Measurements from ENCODE around the gene DIS3L2.
"Not testable (repeated sequence)": the region's sequence is repeated elsewhere in the genome, so short reads cannot be mapped to it uniquely, and the experiment has no call there.

Gene DIS3L2

GRCh38 chr2:232374356-232374755 lies 412.8 kb downstream of the DIS3L2 start:
- DNase-seq (ENCODE audit: low read depth, low spot score) = no peak
- in situ Hi-C loops (cut with HindIII; ENCODE audit: low sequenced_read_pairs) = no loop called here
- H3K4me3 ChIP-seq (ENCODE audit: low read depth, low read length) = no peak overlapping the region
- TF ChIP-seq CTCF (IDR thresholded peaks at IDR 0.05; ENCODE audit: low read depth, low read length) = no peak

GRCh38 chr2:232375164-232375563 lies 413.7 kb downstream of the DIS3L2 start:
- no peak for TF ChIP-seq CTCF (IDR thresholded peaks at IDR 0.05; ENCODE audit: low read depth, low read length)
- in situ Hi-C loops (cut with HindIII; ENCODE audit: low sequenced_read_pairs) = no loop called here
- H3K4me3 ChIP-seq (ENCODE audit: low read depth, low read length) = no peak overlapping the region
- no peak for DNase-seq (ENCODE audit: low read depth, low spot score)

- in situ Hi-C loops (cut with HindIII; ENCODE audit: low sequenced_read_pairs) = no loop called here
- no peak for TF ChIP-seq CTCF (IDR thresholded peaks at IDR 0.05; ENCODE audit: low read depth, low read length)
- DNase-seq (ENCODE audit: low read depth, low spot score) = no peak
- H3K4me3 ChIP-seq (ENCODE audit: low read depth, low read length) = no peak overlapping the region
These were observed 414.7 kb downstream of the DIS3L2 start for GRCh38 chr2:232376260-232376659.

- H3K4me3 ChIP-seq (ENCODE audit: low read depth, low read length) = no peak overlapping the region
- no peak for TF ChIP-seq CTCF (IDR thresholded peaks at IDR 0.05; ENCODE audit: low read depth, low read length)
- in situ Hi-C loops (cut with HindIII; ENCODE audit: low sequenced_read_pairs) = no loop called here
- no peak for DNase-seq (ENCODE audit: low read depth, low spot score)
These were observed 415.2 kb downstream of the DIS3L2 start for GRCh38 chr2:232376713-232377112.

- no peak for DNase-seq (ENCODE audit: low read depth, low spot score)
- in situ Hi-C loops (cut with HindIII; ENCODE audit: low sequenced_read_pairs) = no loop called here
- TF ChIP-seq CTCF (IDR thresholded peaks at IDR 0.05; ENCODE audit: low read depth, low read length) = no peak
- H3K4me3 ChIP-seq (ENCODE audit: low read depth, low read length) = no peak overlapping the region
These were observed 415.8 kb downstream of the DIS3L2 start for GRCh38 chr2:232377319-232377718.

GRCh38 chr2:232377841-232378734 lies 416.6 kb downstream of the DIS3L2 start:
- no peak for TF ChIP-seq CTCF (IDR thresholded peaks at IDR 0.05; ENCODE audit: low read depth, low read length)
- no peak for DNase-seq (ENCODE audit: low read depth, low spot score)
- in situ Hi-C loops (cut with HindIII; ENCODE audit: low sequenced_read_pairs) = no loop called here
- no peak overlapping the region for H3K4me3 ChIP-seq (ENCODE audit: low read depth, low read length)

GRCh38 chr2:232378735-232379151 lies 417.2 kb downstream of the DIS3L2 start, which contains the start of gene ALPP:
Gene ALPP (plus strand): TSS chr2:232378751. CDS start chr2:232378803, 52 bp downstream.
- DNase-seq (ENCODE audit: low read depth, low spot score); H3K4me3 ChIP-seq (ENCODE audit: low read depth, low read length); in situ Hi-C loops (cut with HindIII; ENCODE audit: low sequenced_read_pairs): not testable (repeated sequence)

GRCh38 chr2:232379610-232380590 lies 418.4 kb downstream of the DIS3L2 start:
- in situ Hi-C loops (cut with HindIII; ENCODE audit: low sequenced_read_pairs); H3K4me3 ChIP-seq (ENCODE audit: low read depth, low read length): not testable (repeated sequence)

GRCh38 chr2:232381204-232382031 lies 419.9 kb downstream of the DIS3L2 start:
- in situ Hi-C loops (cut with HindIII; ENCODE audit: low sequenced_read_pairs); H3K4me3 ChIP-seq (ENCODE audit: low read depth, low read length); DNase-seq (ENCODE audit: low read depth, low spot score): not testable (repeated sequence)

More at GRCh38 chr2:232379610-232380590, 418.4 kb downstream of the DIS3L2 start:
- DNase-seq (ENCODE audit: low read depth, low spot score) = not testable (repeated sequence)
